Measurements from ENCODE around the gene LRMDA.

DNA sequence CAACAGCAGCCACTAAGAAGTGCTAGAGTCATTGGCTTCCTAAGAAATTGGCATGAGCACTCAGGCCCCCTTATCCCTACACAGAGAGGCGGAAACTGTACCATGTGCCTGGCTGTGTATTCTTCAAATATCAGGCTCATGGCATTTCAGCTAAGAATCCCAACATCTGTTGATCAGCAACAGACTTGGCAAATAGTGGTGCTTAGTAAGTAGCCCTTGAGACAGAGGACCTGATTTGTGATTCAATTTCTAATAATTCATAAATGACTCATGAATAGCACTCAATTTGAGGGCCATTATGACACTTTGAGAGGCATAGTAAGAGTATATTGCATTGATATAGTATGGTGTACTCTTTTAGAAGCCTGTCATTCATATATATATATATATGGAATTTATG is 309.1 kb downstream of the LRMDA start:
- TF ChIP-seq, protein P1, sequence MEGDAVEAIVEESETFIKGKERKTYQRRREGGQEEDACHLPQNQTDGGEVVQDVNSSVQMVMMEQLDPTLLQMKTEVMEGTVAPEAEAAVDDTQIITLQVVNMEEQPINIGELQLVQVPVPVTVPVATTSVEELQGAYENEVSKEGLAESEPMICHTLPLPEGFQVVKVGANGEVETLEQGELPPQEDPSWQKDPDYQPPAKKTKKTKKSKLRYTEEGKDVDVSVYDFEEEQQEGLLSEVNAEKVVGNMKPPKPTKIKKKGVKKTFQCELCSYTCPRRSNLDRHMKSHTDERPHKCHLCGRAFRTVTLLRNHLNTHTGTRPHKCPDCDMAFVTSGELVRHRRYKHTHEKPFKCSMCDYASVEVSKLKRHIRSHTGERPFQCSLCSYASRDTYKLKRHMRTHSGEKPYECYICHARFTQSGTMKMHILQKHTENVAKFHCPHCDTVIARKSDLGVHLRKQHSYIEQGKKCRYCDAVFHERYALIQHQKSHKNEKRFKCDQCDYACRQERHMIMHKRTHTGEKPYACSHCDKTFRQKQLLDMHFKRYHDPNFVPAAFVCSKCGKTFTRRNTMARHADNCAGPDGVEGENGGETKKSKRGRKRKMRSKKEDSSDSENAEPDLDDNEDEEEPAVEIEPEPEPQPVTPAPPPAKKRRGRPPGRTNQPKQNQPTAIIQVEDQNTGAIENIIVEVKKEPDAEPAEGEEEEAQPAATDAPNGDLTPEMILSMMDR (IDR thresholded peaks at IDR 0.05): no peak
- no peak for TF ChIP-seq POLR2A (IDR thresholded peaks at IDR 0.05)
- TF ChIP-seq POLR2AphosphoS5 (IDR thresholded peaks at IDR 0.05): no peak
- no peak for TF ChIP-seq EP300 (IDR thresholded peaks at IDR 0.05)
